Measurements from ENCODE around the gene RALY. TPM values are rescaled to one million over a fixed set of nuclear protein-coding genes. Genes with fewer than 3 reads are reported as not detected.

The RALY gene
- total and polyA plus RNA-seq, 2 donors (not counting 3 experiments of a cell fraction or from before 2014, with no cell fraction given): 142 to 146 TPM

GRCh38 chr20:33991502-33991901 lies 2.2 kb upstream of the RALY start:
- H3K36me3 ChIP-seq (ENCODE audit: control insufficient read depth in 2 of 2, extremely low read depth in 1 of 2, insufficient read depth in 2 of 2, low read length in 2 of 2): no peaks in the 10 kb centered on the region
- H3K27me3 ChIP-seq (ENCODE audit: control insufficient read depth in 2 of 2, insufficient read depth in 2 of 2, low read length in 2 of 2): no peaks in the 10 kb centered on the region
- BruUV-seq (replicated peaks): no TSS peak
- dilution Hi-C loops (cut with MboI; ENCODE audit: extremely low pct_ligation_motif_present, low sequenced_read_pairs) (no loop called here), intact Hi-C loops (cut with micrococcal nuclease) (loop anchor here (5.0 to 10.0 kb wide), 2 partner anchors 134 to 327 kb away; partner anchors contain the start of genes ACTL10 and C20orf144)
- ChIA-PET POLR2A (no interaction called here), CTCF (interaction anchor here (0.9 to 1.1 kb wide), 2 partner anchors 31 to 129 kb away, joined by 3 read pairs; no protein-coding TSS in a partner anchor)
- FAIRE-seq: no peak
- H3K79me2 ChIP-seq (ENCODE audit: control insufficient read depth, insufficient read depth, low read length): peaks cover 23% of the 10 kb centered on the region
- H3K9me3 ChIP-seq (replicated peaks; ENCODE audit: control insufficient read depth, insufficient read depth, low read length): no peaks in the 10 kb centered on the region
- H3K4me1 ChIP-seq (ENCODE audit: control insufficient read depth, extremely low read depth, insufficient read depth, low read length): peaks cover 19% of the 10 kb centered on the region
- no peak overlapping the region for H2AFZ ChIP-seq (ENCODE audit: low read depth, low read length)
- H3K9ac ChIP-seq (replicated peaks; ENCODE audit: extremely low read depth, insufficient read depth, low read length): no peak overlapping the region
- no peak overlapping the region for H3K4me3 ChIP-seq (replicated peaks in 1 of 3; ENCODE audit: insufficient read depth in 1 of 3, low read depth in 1 of 3, low read length in 3 of 3)
- no peak overlapping the region for H3K27ac ChIP-seq (ENCODE audit: insufficient read depth, low read depth, low read length)
- peaks cover 6% of the 10 kb centered on the region for H4K20me1 ChIP-seq (replicated peaks; ENCODE audit: control insufficient read depth, extremely low read depth, insufficient read depth, low read length)
- no peaks in the 10 kb centered on the region for H3K9me1 ChIP-seq (replicated peaks; ENCODE audit: control insufficient read depth, extremely low read depth, insufficient read depth, low read length)
- no peak overlapping the region for H3K4me2 ChIP-seq (ENCODE audit: insufficient read depth, low read length)
- TF ChIP-seq JUN (IDR thresholded peaks at IDR 0.05; ENCODE audit: borderline replicate concordance, insufficient read depth, insufficient read length, low read depth): no peak
- TF ChIP-seq GATA2 (IDR thresholded peaks at IDR 0.05; ENCODE audit: insufficient read depth, insufficient read length, low read depth, low read length): no peak
- TF ChIP-seq, protein P1, sequence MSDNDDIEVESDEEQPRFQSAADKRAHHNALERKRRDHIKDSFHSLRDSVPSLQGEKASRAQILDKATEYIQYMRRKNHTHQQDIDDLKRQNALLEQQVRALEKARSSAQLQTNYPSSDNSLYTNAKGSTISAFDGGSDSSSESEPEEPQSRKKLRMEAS (IDR thresholded peaks at IDR 0.05; ENCODE audit: insufficient read depth, insufficient read length): no peak
- no peak for DNase-seq (ENCODE audit: low read depth, low spot score)

DNA sequence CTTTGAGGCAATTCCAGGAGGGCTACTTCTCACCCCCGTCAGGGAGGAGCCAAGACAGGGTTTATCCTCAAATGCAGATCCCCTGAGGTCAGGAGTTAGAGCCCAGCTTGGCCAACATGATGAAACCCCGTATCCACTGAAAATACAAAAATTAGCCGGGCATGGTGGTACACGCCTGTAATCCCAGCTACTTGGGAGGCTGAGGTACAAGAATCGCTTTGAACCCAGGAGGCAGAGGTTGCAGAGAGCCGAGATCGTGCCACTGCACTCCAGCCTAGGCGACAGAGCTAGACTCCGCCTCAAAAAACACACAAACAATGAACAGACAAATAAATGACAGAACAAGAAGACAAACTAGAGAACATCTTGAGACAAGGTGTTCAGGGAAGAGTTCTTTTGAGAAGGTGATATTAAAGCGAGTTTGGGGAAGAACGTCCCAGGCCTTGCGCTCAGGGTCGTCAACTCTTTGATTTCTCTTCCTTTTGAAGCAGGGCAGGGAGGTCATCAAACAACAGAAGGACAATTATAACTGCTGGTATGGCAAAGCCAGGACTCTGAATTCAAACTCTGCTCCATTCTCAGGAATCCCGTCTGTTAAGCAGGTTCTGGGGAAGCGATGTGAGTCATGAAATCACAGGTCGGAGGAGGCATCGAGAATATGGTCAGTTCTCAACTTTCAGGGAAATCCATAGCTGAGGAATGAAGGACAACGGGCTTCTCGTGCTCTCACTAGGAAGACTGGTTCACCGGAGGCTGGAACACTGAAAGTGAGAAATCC lies 1.4 kb upstream of the RALY start:
- H3K9ac ChIP-seq (replicated peaks; ENCODE audit: extremely low read depth, insufficient read depth, low read length): peak overlapping the region; percentile 83
- H3K27me3 ChIP-seq (ENCODE audit: control insufficient read depth in 2 of 2, insufficient read depth in 2 of 2, low read length in 2 of 2): no peaks in the 10 kb centered on the region
- ChIA-PET CTCF (interaction anchor here (0.9 to 2.9 kb wide), 8 partner anchors 11 to 129 kb away, joined by 3 to 13 read pairs (median 4); no protein-coding TSS in a partner anchor), POLR2A (interaction anchor here (1.3 to 2.1 kb wide), 6 partner anchors 43 to 200 kb away, joined by 3 to 13 read pairs (median 4); partner anchors contain the start of gene EIF2S2)
- H2AFZ ChIP-seq (ENCODE audit: low read depth, low read length): peak overlapping the region; percentile 89
- no peaks in the 10 kb centered on the region for H3K9me1 ChIP-seq (replicated peaks; ENCODE audit: control insufficient read depth, extremely low read depth, insufficient read depth, low read length)
- dilution Hi-C loops (cut with MboI; ENCODE audit: extremely low pct_ligation_motif_present, low sequenced_read_pairs): no loop called here
- H3K4me2 ChIP-seq (ENCODE audit: insufficient read depth, low read length): peak overlapping the region; percentile 89
- intact Hi-C loops (cut with micrococcal nuclease): loop anchor here (2.0 to 10.0 kb wide), 3 partner anchors 76 to 328 kb away; partner anchors contain the start of genes ACTL10 and C20orf144
- H3K4me1 ChIP-seq (ENCODE audit: control insufficient read depth, extremely low read depth, insufficient read depth, low read length): peaks cover 19% of the 10 kb centered on the region
- H3K27ac ChIP-seq (ENCODE audit: insufficient read depth, low read depth, low read length): peak overlapping the region; percentile 73
- peaks cover 32% of the 10 kb centered on the region for H3K79me2 ChIP-seq (ENCODE audit: control insufficient read depth, insufficient read depth, low read length)
- peaks cover 8% of the 10 kb centered on the region for H4K20me1 ChIP-seq (replicated peaks; ENCODE audit: control insufficient read depth, extremely low read depth, insufficient read depth, low read length)
- no peak for TF ChIP-seq POLR2A (IDR thresholded peaks at IDR 0.05; ENCODE audit: low read depth, low read length)
- no peak for TF ChIP-seq GATA2 (IDR thresholded peaks at IDR 0.05; ENCODE audit: insufficient read depth, insufficient read length, low read depth, low read length)
- no peak for TF ChIP-seq POLR2AphosphoS5 (IDR thresholded peaks at IDR 0.05; ENCODE audit: insufficient read depth, low read depth, low read length)
- TF ChIP-seq EZH2 (IDR thresholded peaks at IDR 0.05; ENCODE audit: borderline replicate concordance, low read depth, low read length, severe bottlenecking): no peak
- no peak for TF ChIP-seq CTCF (IDR thresholded peaks at IDR 0.05; ENCODE audit: extremely low read depth in 1 of 2, insufficient read depth in 1 of 2, low read depth in 1 of 2, low read length in 2 of 2)
- no peak for TF ChIP-seq JUN (IDR thresholded peaks at IDR 0.05; ENCODE audit: borderline replicate concordance, insufficient read depth, insufficient read length, low read depth)
- TF ChIP-seq, protein P1 (IDR thresholded peaks at IDR 0.05; ENCODE audit: insufficient read depth, insufficient read length): no peak
- no peak for TF ChIP-seq FOS (IDR thresholded peaks at IDR 0.05; ENCODE audit: borderline replicate concordance, insufficient read depth, low read length)
- H3K9me3 ChIP-seq (replicated peaks; ENCODE audit: control insufficient read depth, insufficient read depth, low read length): no peaks in the 10 kb centered on the region
- H3K36me3 ChIP-seq (ENCODE audit: control insufficient read depth in 2 of 2, extremely low read depth in 1 of 2, insufficient read depth in 2 of 2, low read length in 2 of 2): peaks cover 0 to 2% of the 10 kb centered on the region in 2 experiments
- BruUV-seq (replicated peaks): TSS peak; percentile 80
- no peak for DNase-seq (ENCODE audit: low read depth, low spot score)
- H3K4me3 ChIP-seq (replicated peaks in 1 of 3; ENCODE audit: insufficient read depth in 1 of 3, low read depth in 1 of 3, low read length in 3 of 3): peak overlapping the region; percentile 64 to 99 (median 92)
- no peak for FAIRE-seq

Data from endothelial cell of umbilical vein (primary cell).